PC-3 (cell line): Measurements from ENCODE around the gene PBX2. TPM values are rescaled to one million over a fixed set of nuclear protein-coding genes. Genes with fewer than 3 reads are reported as not detected.

Source experiments
- ATAC-seq: fragments of 200-7000 bp; cut with Tn5 transposase; 2 replicates; pipeline ENCODE4 v1.9.1; 2020; ENCODE audit warnings: mild to moderate bottlenecking, moderate library complexity
- BruUV-seq: library from RNA; stranded (reverse); fragments of 400-500 nt; replicated peaks from 2 replicates; lab custom pipeline; 2021; lab: Mats Ljungman, UMichigan
- CTCF ChIA-PET: fragments of 300-600 bp; sonication (Branson Sonifier 250); formaldehyde crosslinking; loops from one replicate; lab custom pipeline; 2022; ENCODE audit warnings: antibody characterized with exemption; lab: Charles Lee
- POLR2A ChIA-PET: fragments of 300-600 bp; sonication (Branson Sonifier 250); formaldehyde crosslinking; loops from one replicate; lab custom pipeline; 2022; ENCODE audit warnings: antibody characterized with exemption; ENCODE audit not compliant: unreplicated experiment; lab: Charles Lee
- DNase-seq: peaks from one replicate; pipeline ENCODE4 v3.0.0-alpha.2; 2015
- H2AFZ ChIP-seq: fragments of 300-600 bp; sonication (generic); 2 replicates; pipeline ENCODE4 v1.6.0; 2016; ENCODE audit warnings: antibody characterized with exemption, low read length
- H3F3A ChIP-seq: fragments of 300-600 bp; sonication (generic); one replicate; pipeline ENCODE4 v1.6.0; 2017; ENCODE audit warnings: antibody characterized with exemption, low read length, control low read depth, mild to moderate bottlenecking; ENCODE audit not compliant: unreplicated experiment
- H3K27ac ChIP-seq: fragments of 300-600 bp; sonication (generic); 2 replicates; pipeline ENCODE4 v1.5.1; 2016; ENCODE audit warnings: mild to moderate bottlenecking, low read length
- H3K27me3 ChIP-seq: fragments of 300-600 bp; sonication (generic); 2 replicates; pipeline ENCODE4 v1.6.1; 2016; ENCODE audit warnings: low read length, mixed read lengths
- H3K36me3 ChIP-seq: fragments of 300-600 bp; sonication (generic); 2 replicates; pipeline ENCODE4 v1.6.1; 2016; ENCODE audit warnings: low read depth, mixed run types, low read length, mixed read lengths
- H3K4me1 ChIP-seq: fragments of 300-600 bp; sonication (generic); 2 replicates; pipeline ENCODE4 v1.5.1; 2016; ENCODE audit warnings: low read length; ENCODE audit not compliant: insufficient read depth
- H3K4me2 ChIP-seq: fragments of 300-600 bp; sonication (generic); 2 replicates; pipeline ENCODE4 v1.6.0; 2016; ENCODE audit warnings: low read length
- H3K4me3 ChIP-seq: fragments of 300-600 bp; sonication (generic); 2 replicates; pipeline ENCODE4 v1.5.1; 2016; ENCODE audit warnings: mild to moderate bottlenecking, low read length, mixed read lengths
- H3K79me2 ChIP-seq: fragments of 300-600 bp; sonication (generic); 2 replicates; pipeline ENCODE4 v1.6.1; 2017; ENCODE audit warnings: low read length, mixed read lengths
- H3K9ac ChIP-seq: fragments of 300-600 bp; sonication (generic); 2 replicates; pipeline ENCODE4 v1.6.0; 2016; ENCODE audit warnings: mild to moderate bottlenecking, low read length
- H3K9me2 ChIP-seq: fragments of 300-600 bp; sonication (generic); replicated peaks from 2 replicates; pipeline ENCODE4 v1.6.1; 2016; ENCODE audit warnings: mixed run types, low read length, mixed read lengths
- H3K9me3 ChIP-seq: fragments of 300-600 bp; sonication (generic); 2 replicates; pipeline ENCODE4 v1.6.1; 2016; ENCODE audit warnings: low read length, mixed read lengths
- H4K20me1 ChIP-seq: fragments of 300-600 bp; sonication (generic); 2 replicates; pipeline ENCODE4 v1.6.1; 2016; ENCODE audit warnings: low read length, mixed read lengths
- EZH2 ChIP-seq: fragments of 300-600 bp; sonication (generic); IDR thresholded peaks from one replicate; pipeline ENCODE4 v1.6.1; 2017; ENCODE audit warnings: antibody characterized with exemption, mild to moderate bottlenecking, low read length; ENCODE audit not compliant: unreplicated experiment
- EZH2phosphoT487 ChIP-seq: fragments of 300-600 bp; sonication (generic); IDR thresholded peaks from 2 replicates; pipeline ENCODE4 v1.6.1; 2018; ENCODE audit warnings: mild to moderate bottlenecking, antibody characterized with exemption, low read length, borderline replicate concordance
- intact Hi-C: fragments of 100-400 bp; cut with micrococcal nuclease; formaldehyde crosslinking; loops from 2 replicates; pipeline ENCODE4 v1.9.0; 2023
- total RNA-seq: library from RNA; depleted of rRNA; stranded (reverse); fragments of >200 nt; gene quantifications from 2 replicates; pipeline ENCODE4 v1.2.3, GENCODE V29; 2014
- TF ChIP-seq, protein P1 (sequence below): fragments of 300-600 bp; sonication (generic); conservative IDR thresholded peaks from 2 replicates; pipeline ENCODE4 v1.5.1; 2017; ENCODE audit warnings: antibody characterized with exemption, low read depth, mild to moderate bottlenecking, low read length

The PBX2 gene
- total RNA-seq, 1 experiment from 2014 or later: 25.3 TPM

- POLR2A ChIA-PET: no interaction called here
- TF ChIP-seq EZH2 (no peak), EZH2phosphoT487 (no peak)
- TF ChIP-seq, protein P1, sequence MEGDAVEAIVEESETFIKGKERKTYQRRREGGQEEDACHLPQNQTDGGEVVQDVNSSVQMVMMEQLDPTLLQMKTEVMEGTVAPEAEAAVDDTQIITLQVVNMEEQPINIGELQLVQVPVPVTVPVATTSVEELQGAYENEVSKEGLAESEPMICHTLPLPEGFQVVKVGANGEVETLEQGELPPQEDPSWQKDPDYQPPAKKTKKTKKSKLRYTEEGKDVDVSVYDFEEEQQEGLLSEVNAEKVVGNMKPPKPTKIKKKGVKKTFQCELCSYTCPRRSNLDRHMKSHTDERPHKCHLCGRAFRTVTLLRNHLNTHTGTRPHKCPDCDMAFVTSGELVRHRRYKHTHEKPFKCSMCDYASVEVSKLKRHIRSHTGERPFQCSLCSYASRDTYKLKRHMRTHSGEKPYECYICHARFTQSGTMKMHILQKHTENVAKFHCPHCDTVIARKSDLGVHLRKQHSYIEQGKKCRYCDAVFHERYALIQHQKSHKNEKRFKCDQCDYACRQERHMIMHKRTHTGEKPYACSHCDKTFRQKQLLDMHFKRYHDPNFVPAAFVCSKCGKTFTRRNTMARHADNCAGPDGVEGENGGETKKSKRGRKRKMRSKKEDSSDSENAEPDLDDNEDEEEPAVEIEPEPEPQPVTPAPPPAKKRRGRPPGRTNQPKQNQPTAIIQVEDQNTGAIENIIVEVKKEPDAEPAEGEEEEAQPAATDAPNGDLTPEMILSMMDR: no peak
- Histone ChIP-seq H3K27ac (no peak overlapping the region), H3K4me2 (no peak overlapping the region), H3K9ac (no peak overlapping the region), H3K9me3 (no peaks in the 10 kb centered on the region), H3K79me2 (peaks cover 12% of the 10 kb centered on the region), H4K20me1 (no peaks in the 10 kb centered on the region), H3K9me2 (no peaks in the 10 kb centered on the region), H3K4me1 (peaks cover 22% of the 10 kb centered on the region), H2AFZ (no peak overlapping the region), H3F3A (no peaks in the 10 kb centered on the region), H3K36me3 (peaks cover 5% of the 10 kb centered on the region), H3K27me3 (no peaks in the 10 kb centered on the region), H3K4me3 (no peak overlapping the region)
- no peak for DNase-seq
- BruUV-seq: no TSS peak
- CTCF ChIA-PET: no interaction called here
- no peak for ATAC-seq
- intact Hi-C loops: no loop called here
Measured at GRCh38 chr6:32181148-32181702, 8.8 kb downstream of the PBX2 start.

GRCh38 chr6:32179766-32180405, 10.1 kb downstream of the PBX2 start:
- intact Hi-C loops: loop anchor here (5.0 kb wide), 1 partner anchor 223 kb away; the partner anchor contains the start of genes NELFE and SKIC2
- Histone ChIP-seq H3K9ac (no peak overlapping the region), H3K4me3 (peak overlapping the region; percentile 94; the same call in 1 of the 2 replicates)

GRCh38 chr6:32178547-32179440, 11.2 kb downstream of the PBX2 start:
- Histone ChIP-seq H3K27me3 (no peaks in the 10 kb centered on the region), H3K9ac (peak overlapping the region; percentile 86), H3K36me3 (peaks cover 5% of the 10 kb centered on the region), H3K9me3 (no peaks in the 10 kb centered on the region), H3K27ac (no peak overlapping the region), H3K4me2 (peak overlapping the region; percentile 100), H3K9me2 (no peaks in the 10 kb centered on the region), H4K20me1 (no peaks in the 10 kb centered on the region), H3K4me1 (peaks cover 33% of the 10 kb centered on the region), H3K4me3 (peak overlapping the region; percentile 94), H2AFZ (peak overlapping the region; percentile 77), H3F3A (no peaks in the 10 kb centered on the region), H3K79me2 (peaks cover 32% of the 10 kb centered on the region)
- intact Hi-C loops: loop anchor here (1.0 to 5.0 kb wide), 3 partner anchors 17 to 221 kb away; partner anchors contain the start of genes FKBPL, NELFE and SKIC2
- ATAC-seq: peak; percentile 0; the same call in 1 of the 2 replicates
- ChIA-PET CTCF (interaction anchor here (0.7 kb wide), 1 partner anchor 9 kb away, joined by 5 read pairs; no protein-coding TSS in a partner anchor), POLR2A (interaction anchor here (0.6 kb wide), 1 partner anchor 205 kb away, joined by 6 read pairs; no protein-coding TSS in a partner anchor)
- TF ChIP-seq EZH2: no peak
- TF ChIP-seq, protein P1: no peak
- no peak for TF ChIP-seq EZH2phosphoT487
- DNase-seq: no peak
- BruUV-seq: TSS peak; percentile 27

More at GRCh38 chr6:32179766-32180405, 10.1 kb downstream of the PBX2 start:
- Histone ChIP-seq H3K4me1 (peaks cover 29% of the 10 kb centered on the region), H3K9me3 (no peaks in the 10 kb centered on the region), H3K36me3 (peaks cover 5% of the 10 kb centered on the region), H3K4me2 (peak overlapping the region; percentile 100), H3F3A (no peaks in the 10 kb centered on the region), H3K79me2 (peaks cover 21% of the 10 kb centered on the region), H2AFZ (no peak overlapping the region), H3K9me2 (no peaks in the 10 kb centered on the region), H3K27me3 (no peaks in the 10 kb centered on the region), H4K20me1 (no peaks in the 10 kb centered on the region), H3K27ac (no peak overlapping the region)
- ChIA-PET CTCF (no interaction called here), POLR2A (no interaction called here)
- TF ChIP-seq EZH2: no peak
- TF ChIP-seq EZH2phosphoT487: no peak
- no peak for DNase-seq
- no peak for ATAC-seq
- TSS peak; percentile 25 for BruUV-seq
